Fibroblast of skin of scalp (primary cell): ENCODE results near the gene GTF2F1.
"Not testable (repeated sequence)": the region's sequence is repeated elsewhere in the genome, so short reads cannot be mapped to it uniquely, and the experiment has no call there.

Experiments used
- DNase-seq: peaks from one replicate; pipeline ENCODE4 v3.0.0-alpha.2; 2013

Gene GTF2F1

DNA sequence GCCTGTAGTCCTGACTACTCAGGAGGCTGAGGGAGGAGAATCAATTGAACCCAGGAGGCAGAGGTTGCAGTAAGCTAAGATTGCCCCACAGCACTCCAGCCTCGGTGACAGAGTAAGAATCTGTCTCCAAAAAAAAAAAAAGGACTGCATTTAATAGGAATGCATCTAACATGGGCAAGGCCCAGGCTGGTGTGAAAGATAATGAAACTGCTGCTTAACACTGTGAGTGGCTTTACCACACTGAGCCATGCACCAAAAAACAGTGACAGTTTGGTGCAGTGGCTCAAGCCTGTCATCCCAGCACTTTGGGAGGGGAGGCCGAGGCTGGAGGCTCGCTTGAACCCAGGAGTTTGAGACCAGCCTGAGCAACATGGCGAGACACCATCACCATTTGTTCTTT is 8.6 kb downstream of the GTF2F1 start:
- no peak for DNase-seq

DNA sequence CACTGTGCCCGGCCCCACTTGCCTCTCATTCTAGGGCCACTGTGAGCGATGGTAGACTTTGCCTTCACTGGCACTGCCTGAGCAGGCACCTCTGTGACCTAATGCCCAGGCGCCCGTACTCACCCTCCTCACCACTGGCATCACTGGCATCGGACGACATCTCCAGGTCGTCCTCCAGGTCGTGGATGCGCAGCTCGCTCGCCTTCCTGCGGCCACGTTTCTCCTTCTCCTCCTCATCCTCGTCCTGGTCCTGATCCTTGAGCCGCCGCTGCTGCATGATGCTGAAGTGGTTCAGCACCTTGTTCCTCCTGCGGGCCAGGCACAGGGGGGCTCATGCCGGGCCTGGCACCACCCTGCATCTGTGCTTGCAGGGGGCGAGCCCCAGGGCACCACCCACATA is 9.8 kb downstream of the GTF2F1 start:
- no peak for DNase-seq

DNA sequence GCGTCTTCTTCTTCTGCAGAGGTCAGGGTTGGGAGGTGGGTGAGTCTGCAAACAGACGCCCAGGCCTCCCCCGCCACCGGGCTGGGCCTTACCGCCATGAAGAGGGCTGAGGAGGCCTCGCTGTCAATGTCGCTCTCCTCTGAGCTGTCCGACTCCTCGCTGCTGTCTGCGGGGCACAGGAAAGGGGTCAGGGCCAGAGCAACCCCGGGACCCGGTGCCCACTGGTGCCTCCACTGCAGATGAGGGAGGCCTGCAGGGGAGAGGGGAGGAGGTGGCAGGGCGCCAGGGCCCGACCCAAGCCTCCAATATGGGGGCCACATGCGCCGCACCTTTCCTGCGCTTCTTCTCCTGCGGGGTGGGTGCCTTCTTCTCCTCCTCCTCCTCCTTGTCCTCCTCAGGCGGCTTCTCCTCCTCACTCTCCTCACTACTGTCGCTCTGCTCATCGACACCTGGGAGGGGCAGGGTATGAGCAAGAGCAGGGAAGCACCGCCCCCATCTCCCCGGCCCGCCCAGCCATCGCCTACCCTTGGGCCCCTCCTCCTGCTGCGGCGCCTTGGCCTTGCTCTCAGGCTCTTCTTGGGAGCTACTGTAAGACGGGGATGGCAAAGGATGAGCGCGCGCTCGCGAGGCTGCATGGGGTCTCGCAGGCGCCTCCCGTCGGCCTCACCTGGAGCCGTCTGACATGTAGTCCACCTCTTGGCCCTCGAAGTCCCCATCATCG is 11.8 kb downstream of the GTF2F1 start:
- DNase-seq, result no peak

DNA sequence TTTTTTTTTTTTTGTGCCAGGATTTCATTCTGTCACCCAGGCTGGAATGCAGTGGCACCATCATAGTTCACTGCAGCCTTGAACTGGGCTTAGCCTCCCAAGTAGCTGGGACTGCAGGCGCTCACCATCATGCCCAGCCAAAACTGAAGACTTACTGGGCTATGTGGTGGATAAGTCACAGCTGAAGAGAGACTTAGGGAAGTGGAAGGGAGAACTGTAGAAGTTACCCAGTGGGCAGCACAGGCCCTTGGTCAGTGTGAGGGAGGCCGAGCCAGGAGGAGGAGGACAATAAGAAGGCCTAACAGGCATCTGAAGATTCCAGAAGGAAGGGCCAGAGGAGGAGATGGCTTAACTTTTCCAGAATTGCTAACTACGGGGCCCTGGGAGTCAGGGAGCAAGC is 13.2 kb downstream of the GTF2F1 start:
- no peak for DNase-seq

DNA sequence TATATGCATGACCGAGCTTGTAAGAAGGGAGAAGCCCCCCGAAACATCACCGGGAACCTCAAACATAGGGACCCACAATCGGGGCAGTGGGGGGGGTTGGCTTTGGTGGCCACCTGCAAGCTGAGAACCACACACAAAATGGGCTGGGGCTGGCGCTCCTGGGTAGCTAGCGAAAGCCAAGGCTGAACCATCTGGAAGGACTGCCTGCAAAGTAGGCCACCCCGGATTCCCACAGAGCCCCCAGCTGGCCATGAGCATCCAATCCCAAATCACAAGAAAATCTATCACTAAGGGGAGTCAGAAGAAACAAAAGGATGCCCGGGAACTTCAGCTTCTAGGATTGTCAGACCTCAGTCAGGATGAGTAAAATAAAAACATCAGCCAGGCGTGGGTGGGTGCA is 14.5 kb downstream of the GTF2F1 start:
- no peak for DNase-seq

DNA sequence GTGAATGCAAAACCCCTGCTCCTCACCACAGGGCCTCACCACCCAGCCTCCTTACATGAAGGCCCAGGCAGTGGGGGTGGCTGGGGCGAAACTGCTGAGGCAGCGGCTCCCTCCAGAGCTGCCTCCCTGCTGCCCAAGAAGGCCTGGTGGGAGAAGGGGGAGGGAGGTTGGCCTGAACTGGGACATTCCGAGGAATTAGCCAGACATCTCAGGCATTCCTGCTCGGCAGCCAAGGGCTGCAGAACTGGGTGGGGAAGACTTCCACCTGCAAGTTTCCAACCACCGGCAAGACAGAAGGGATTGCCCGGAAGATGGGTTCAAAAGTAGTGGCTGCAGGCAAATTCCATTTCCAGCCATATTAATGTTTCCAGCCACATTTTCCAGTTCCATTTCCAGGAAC is 14.9 kb downstream of the GTF2F1 start:
- peak; percentile 83 for DNase-seq

DNA sequence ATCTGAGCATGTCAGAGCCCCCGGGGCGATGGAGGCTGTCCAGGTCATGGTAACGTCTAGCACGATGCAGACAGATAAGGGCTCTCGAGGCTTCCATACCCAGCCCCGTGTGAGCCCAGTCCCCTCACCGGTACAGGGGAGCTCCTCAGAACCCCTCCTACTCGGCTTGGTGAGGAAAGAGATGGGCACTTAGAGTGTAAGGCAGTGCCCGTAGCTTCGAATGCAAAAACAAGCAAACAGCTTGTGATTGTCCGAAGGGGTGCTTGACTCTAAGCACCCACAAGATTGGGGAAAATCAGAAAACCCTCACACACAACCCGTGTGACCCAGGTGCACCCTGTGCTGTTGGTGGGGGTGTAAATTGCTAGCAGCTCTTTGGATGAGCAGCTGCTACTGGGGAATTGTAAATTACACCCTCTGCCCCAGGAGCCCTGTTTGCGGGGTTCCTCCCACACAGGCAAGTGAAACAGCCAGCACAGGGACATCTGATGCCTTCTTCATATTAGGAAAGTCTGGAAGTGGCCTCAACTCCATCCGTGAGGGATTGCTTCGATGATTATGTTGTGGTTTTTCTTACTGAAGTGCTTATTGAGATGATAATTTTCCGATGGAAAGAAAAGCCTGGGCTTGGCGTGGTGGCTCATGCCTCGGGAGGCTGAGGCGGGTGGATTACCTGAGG is 16.3 kb downstream of the GTF2F1 start:
- DNase-seq, result no peak

DNA sequence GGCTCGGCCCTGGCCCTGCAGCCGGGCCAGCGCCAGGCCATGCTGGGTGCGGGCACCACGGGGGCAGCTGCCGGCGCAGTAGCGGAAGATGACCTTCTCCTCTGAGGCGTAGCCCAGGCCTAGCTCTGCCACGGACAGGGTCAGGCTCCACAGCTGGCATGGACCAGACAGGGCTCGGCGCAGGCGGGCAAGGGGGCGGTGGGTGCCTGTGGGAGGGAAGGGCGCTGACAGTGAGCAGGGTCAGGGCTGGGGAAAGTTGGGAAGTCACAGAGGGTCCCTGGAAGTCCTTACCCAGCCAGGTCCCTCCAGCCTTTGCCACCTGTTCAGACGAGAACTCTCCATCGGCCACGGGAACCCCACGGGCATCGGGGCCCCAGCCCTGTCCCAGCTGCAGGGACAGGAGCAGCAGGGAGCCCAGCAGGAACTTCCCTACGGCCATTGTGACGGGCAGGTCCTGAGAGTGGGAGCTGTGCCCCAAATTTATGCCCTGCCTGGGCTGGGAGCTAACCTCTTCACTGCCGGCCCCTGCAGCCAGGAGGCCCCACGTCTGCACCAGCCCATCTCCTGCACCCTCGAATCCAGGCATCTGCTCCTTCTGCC is 17.5 kb downstream of the GTF2F1 start, which contains the start of gene PSPN:
Gene PSPN, minus strand, starts transcription at position 523 of the 600 bp plus-strand sequence. Its CDS starts 84 bp downstream, at position 439.
- no peak for DNase-seq

DNA sequence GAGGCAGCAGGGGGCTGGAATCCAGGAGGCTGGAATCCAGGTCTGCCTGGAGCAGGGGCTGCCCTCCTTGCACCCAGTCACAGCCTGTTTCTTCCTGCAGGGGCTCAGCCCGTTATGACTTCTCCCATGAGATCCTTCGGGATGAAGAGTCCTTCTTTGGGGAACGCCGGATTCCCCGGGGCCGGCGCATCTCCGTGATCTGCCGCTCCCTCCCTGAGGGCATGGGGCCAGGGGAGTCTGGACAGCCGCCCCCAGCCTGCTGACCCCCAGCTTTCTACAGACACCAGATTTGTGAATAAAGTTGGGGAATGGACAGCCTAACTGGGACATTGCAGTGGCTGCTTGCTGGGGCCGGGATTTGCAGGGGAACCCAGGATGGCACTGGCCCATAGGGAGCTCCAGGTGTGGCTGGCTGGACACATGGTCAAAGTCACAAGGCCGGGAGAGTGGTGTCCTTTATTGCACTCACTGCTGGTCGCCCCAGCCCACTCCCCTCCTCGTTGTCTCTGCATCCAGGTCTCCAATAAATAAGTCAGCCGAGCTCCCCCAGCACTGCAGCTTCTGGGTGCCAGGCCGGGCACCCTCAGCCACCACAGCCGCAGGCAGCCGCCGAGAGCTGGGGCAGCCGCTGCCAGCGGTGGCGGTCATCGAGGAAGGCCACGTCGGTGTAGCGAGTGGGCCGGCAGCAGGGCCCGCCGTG is 18.1 kb downstream of the GTF2F1 start:
- no peak for DNase-seq

DNA sequence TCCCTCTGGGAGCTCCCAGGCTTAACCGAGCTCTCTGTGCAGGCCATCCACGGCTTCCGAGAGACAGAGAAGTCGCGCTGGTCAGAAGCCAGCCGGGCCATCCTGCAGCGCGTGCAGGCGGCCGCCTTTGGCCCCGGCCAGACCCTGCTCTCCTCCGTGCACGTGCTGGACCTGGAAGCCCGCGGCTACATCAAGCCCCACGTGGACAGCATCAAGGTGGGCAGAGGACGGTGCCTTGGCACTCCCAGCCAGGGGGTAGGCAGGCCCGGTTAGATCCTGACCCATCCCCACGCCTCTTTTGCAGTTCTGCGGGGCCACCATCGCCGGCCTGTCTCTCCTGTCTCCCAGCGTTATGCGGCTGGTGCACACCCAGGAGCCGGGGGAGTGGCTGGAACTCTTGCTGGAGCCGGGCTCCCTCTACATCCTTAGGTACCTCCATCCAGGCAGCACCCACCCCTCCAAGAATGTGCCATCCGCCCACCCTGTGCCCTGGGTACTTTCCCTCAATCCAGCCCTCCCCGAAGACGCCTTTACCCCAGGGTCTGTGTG is 18.7 kb downstream of the GTF2F1 start:
- DNase-seq, result no peak

DNA sequence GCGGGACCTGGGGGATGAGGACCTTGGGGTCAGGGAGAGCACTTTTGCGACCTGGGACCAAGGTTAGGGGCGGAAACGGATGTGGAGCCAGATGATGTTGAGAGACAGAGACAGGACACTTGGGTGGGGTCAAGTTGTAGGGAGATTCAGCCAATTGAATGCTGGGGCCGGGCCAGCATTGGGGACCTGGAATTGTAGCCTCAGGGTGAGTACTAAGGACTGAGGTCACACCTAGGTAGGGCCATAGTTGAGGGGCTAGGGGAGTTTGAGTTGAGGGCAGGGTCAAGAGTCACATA is 19.2 kb downstream of the GTF2F1 start:
- DNase-seq, result no peak

DNA sequence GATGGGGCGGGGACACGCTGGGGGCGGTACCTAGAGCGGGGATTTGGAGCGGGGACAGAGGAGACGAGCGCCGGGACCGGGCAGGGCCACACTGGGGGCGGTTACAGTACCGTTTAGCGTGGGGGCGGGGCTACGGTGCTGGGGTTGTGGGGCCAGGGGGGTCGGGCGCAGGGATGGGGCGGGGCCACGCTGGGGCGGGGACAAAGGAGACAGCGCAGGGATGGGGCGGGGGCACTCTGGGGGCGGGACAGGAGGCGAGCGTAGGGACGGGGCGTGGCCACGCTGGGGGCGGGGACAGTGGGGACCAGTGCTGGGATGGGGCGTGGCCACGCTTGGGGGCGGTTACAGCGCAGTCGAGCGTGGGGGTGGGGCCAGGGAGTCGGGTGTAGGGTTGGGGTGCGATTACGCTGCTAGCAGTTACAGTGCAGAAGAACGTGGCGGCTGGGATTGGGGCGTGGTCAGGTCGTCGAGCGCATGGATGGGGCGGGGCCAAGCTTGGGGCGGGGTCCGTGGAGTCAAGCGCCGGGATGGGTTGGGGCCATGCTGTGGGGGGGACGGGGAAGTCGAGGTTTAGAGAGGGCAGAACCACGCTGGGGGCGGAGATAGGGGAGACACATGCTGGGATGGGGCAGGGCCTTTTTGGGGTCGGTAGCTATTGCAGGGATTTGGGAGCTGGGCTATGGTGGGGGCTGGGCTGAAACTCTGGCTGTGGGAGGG is 19.7 kb downstream of the GTF2F1 start:
- peak; percentile 99 for DNase-seq

DNA sequence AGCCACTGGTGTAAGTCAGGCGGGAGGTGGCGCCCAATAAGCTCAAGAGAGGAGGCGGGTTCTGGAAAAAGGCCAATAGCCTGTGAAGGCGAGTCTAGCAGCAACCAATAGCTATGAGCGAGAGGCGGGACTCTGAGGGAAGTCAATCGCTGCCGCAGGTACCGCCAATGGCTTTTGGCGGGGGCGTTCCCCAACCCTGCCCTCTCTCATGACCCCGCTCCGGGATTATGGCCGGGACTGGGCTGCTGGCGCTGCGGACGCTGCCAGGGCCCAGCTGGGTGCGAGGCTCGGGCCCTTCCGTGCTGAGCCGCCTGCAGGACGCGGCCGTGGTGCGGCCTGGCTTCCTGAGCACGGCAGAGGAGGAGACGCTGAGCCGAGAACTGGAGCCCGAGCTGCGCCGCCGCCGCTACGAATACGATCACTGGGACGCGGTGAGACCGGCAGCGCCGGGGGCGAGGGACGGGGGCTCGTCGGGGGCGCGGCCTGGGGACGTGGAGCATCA is 20.3 kb downstream of the GTF2F1 start, which contains the start of gene ALKBH7:
Gene ALKBH7, plus strand, starts transcription at position 201 of the 502 bp plus-strand sequence. Its CDS starts 27 bp downstream, at position 228.
- DNase-seq, result peak; percentile 100

DNA sequence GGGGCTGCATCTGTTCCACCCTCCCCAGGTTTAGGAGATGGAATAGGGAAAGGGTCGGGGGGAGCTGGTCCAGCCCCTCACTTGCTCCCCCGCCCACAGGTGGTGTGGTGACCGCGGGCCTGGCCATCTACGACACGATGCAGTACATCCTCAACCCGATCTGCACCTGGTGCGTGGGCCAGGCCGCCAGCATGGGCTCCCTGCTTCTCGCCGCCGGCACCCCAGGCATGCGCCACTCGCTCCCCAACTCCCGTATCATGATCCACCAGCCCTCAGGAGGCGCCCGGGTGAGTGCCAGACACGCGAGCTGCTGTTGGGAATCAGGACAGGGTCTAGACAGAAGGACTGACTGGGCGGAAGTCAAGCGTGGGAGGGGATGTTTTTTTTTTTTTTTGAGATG is 28.6 kb downstream of the GTF2F1 start:
- DNase-seq, result no peak

DNA sequence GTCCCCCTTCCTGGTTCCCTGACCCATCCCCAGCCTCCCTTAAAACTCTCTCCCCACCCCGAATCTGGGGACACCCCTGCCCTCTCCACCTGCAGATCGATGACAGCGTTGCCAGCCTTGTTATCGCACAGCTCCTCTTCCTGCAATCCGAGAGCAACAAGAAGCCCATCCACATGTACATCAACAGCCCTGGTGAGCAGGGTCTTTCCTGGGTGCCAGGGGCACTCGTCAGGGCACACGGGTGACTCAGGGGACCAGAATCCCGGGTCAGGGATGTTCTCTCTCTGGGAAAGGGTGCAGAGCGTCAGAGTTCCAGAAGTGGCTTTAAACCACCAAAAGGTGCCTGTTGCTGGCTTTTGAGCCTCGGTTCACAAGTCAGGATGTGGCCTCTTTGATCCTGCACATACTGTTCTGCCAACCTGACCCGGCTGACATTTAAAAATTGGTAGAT is 30.6 kb downstream of the GTF2F1 start:
- DNase-seq, result no peak

DNA sequence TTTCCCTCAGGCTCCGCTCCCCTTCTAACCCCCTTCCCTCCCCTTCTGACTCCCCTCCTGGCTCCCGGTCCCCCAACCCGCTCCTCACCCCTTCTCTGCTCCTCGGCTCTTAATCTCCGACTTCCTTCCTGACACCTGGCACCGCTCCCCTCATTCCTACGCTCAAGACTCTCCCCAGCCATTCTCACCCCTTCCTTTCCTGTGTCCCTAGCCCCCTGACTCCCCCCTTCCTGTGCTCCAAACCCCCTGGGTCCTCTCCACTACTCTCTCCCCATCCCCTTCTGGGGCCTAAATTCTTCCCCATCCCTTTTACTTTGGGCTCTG is 31.0 kb downstream of the GTF2F1 start:
- no peak for DNase-seq

DNA sequence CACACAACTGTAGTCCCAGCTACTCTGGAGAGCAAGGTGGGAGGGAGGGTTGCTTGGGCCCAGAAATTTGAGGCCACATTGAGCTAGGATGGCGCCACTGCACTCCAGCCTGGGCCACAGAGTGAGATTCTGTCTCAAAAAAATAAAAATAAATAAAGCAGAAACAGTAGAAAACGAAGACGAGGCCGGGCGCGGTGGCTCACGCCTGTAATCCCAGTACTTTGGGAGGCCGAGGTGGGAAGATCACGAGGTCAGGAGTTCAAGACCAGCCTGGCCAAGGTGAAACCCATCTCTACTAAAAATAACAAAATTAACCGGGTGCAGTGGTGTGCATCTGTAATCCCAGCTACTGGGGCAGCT is 32.1 kb downstream of the GTF2F1 start:
- DNase-seq, result not testable (repeated sequence)

DNA sequence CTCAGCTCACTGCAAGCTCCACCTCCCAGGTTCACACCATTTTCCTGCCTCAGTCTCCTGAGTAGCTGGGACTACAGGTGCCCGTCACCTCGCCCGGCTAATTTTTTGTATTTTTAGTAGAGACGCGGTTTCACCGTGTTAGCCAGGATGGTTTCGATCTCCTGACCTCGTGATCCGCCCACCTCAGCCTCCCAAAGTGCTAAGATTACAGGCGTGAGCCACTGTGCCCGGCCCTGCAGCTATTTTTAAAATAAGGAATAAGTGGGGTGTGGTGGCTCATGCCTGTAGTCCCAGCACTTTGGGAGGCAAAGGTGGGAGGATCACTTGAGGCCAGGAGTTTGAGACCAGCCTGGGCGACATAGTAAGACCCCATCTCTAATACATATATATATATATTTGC is 32.5 kb downstream of the GTF2F1 start:
- DNase-seq, result not testable (repeated sequence)

DNA sequence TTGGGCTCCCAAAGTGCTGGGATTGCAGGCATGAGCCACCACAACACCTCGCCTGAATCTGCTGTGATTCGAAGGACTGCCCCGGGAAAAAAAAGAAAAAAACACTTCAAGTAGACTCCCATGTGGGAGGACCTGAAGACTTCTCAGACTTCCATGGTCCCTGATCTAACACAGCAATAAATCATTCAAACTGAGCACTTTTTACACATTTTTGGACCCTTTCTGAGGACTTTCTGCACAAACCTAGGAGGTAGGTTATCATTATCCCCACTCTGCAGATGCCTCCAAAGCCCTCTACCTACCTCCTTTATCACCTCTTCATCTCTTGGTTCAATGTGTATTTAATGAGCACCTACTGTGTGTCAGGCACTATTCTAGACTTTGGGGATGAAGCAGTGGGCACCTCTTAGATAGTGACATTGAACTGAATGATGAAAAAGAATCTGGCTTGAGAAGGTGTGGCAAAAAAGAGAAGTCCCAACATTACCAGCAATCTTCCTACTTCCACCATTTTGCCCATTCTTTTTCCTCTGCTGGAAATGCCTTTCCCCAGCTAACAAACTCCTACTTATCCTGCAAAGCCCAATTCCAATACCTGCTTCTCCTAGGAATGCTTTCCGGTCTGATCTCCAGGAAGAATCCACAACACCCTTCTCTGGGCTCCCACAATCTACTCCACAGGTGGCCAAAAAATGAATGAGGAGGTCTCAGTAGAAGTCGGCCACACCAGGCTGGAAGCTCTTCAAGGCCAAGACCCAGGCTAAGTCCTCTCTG is 33.2 kb downstream of the GTF2F1 start:
- no peak for DNase-seq

DNA sequence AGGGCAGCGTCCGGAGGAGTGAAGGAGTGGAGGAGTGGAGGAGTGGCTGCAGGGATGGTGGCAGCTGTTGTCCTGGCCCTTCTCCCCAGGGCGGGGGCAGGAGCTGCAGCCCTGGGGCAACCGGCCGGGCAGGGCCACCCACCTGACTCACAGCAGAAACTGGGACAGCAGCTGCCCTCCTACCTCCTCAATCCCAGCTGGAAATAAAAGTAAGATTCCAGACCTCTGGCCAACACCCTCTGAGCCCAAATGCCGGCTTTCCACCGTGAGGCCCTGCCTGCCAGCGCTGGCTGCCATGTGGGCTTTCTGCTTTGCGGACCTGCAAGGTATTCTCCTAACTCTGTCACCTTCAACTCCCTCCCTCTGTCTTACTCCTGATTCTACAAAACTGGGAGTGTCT is 35.0 kb downstream of the GTF2F1 start:
- no peak for DNase-seq

DNA sequence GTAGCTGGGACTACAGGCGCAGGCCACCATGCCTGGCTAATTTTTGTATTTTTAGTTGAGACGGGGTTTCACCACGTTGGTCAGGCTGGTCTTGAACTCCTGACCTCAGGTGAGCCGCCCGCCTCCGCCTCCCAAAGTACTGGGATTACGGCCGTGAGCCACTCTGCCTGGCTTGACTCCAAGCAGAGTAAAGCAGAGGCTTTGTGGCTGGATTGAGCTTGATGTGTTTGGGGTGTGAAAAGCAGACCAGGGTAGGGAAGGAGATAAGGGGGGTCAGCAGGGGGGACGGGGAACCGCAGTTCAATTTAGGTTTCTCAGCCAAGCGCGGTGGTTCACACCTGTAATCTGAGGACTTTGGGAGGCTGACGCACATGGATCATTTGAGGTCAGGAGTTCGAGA is 35.8 kb downstream of the GTF2F1 start:
- DNase-seq, result no peak
